Heart left ventricle (tissue), 13 donors: ENCODE results near the gene POC1A.

Experiments used
- POLR2A ChIP-seq, 2 donors: fragments of 450-650 bp; IDR thresholded peaks; one replicate each; pipeline ENCODE4 v1.6.1; 2017; ENCODE audit warnings: antibody characterized with exemption in 2 of 2, mild to moderate bottlenecking in 2 of 2, moderate library complexity in 2 of 2
- TF ChIP-seq, protein P1 (sequence below), 12 donors: fragments of 200-600 bp; sonication (generic) in 4 of 12; IDR thresholded peaks; one replicate each; pipeline versions ENCODE4 v1.5.0 to v1.8.0; 2018 to 2022; ENCODE audit warnings: antibody characterized with exemption in 12 of 12, mild to moderate bottlenecking in 5 of 12
- donor health status: ischemic (EF 13 %, LVEDD 7.1; RV severe dilation, severe dysfunction).
- donor health status: DM: no; HTN: yes; CAD: no.
- donor health status: DM: no; HTN: no; CAD: no.
- donor health status: ischemic (EF 25% LVEDD 6.9; RV normal size, moderate dysfunction).
- donor health status: ischemic (EF 25% LVEDD 5.7; RV mildly dilated, moderate dysfunction).
- donor health status: ischemic (EF 35%, LVEDD 5.7; RV mildly dilated, moderate dysfunction).
- donor health status: nonischemic (EF 11% LVEDD 7.7; RV severe dilation, severe dysfunction).
- donor health status: DM: yes; HTN: yes; CAD: no.
- donor health status: PGD.
- donor health status: ischemic (EF 29% LVEDD 5.4; RV normal size, mild dysfunction).
- donor health status: nonischemic (EF 23%, LVEDD 6.1; RV moderate dilation, normal function).

- TF ChIP-seq, protein P1, sequence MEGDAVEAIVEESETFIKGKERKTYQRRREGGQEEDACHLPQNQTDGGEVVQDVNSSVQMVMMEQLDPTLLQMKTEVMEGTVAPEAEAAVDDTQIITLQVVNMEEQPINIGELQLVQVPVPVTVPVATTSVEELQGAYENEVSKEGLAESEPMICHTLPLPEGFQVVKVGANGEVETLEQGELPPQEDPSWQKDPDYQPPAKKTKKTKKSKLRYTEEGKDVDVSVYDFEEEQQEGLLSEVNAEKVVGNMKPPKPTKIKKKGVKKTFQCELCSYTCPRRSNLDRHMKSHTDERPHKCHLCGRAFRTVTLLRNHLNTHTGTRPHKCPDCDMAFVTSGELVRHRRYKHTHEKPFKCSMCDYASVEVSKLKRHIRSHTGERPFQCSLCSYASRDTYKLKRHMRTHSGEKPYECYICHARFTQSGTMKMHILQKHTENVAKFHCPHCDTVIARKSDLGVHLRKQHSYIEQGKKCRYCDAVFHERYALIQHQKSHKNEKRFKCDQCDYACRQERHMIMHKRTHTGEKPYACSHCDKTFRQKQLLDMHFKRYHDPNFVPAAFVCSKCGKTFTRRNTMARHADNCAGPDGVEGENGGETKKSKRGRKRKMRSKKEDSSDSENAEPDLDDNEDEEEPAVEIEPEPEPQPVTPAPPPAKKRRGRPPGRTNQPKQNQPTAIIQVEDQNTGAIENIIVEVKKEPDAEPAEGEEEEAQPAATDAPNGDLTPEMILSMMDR (IDR thresholded peaks at IDR 0.05) = no peak
- TF ChIP-seq POLR2A (IDR thresholded peaks at IDR 0.05) = no peak
Measured at GRCh38 chr3:52099001-52099401, 55.2 kb downstream of the POC1A start.
